ENCODE data around the gene KRT3. TPM values are rescaled to one million over a fixed set of nuclear protein-coding genes. Genes with fewer than 3 reads are reported as not detected.

The KRT3 gene
- total RNA-seq, 1 experiment from 2014 or later, result not detected

DNA sequence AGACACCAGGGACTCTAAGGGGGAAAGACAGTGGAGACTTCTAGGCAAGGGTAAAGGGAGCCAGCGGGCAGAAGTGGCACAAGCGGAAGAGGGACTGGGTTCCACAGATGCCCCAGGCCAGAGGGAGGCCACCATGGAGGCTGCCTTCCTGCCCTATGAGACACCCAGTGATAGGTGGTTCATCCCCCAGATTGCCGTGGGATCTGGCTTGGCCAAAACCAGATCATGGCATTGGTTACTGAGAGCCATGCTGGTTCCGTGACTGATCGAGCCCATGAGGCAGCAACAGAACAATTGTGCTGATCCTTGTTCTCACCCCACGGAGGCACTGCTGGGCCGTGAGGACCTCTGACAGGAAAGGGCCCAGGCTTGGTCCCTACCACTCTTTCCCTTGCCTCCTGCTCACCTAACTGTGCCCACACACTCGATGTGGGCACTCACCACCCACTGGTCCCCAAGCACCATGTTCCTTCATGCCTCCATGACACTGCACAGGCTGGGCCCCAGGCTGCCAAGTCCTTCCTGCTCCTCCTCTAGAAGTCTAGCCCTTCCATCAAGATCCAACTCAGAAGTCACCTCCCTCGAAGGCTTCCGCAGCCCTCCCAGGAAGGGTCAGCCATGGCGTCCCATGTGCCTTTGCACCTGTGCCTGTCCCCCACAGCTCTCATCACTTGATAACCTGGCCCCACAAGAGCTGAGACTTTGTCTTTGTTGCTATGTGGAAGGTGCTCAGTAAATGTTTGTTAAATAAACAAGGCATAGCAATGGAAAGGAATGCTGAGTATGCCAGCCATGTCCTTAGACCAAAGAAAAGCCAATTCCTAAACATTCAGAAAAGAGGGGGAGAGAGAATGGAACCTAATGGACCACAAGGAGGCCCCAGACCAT lies 30.9 kb upstream of the KRT3 start:
- intact Hi-C loops (cut with micrococcal nuclease), result no loop called here
- H3K27me3 ChIP-seq (ENCODE audit: insufficient read depth, low read length), result no peaks in the 10 kb centered on the region
- TF ChIP-seq RAD21 (IDR thresholded peaks at IDR 0.05; ENCODE audit: low read depth) (no peak), ELF1 (IDR thresholded peaks at IDR 0.05; ENCODE audit: borderline replicate concordance, low read depth) (no peak), ZNF274 (IDR thresholded peaks at IDR 0.05; ENCODE audit: low read depth, low read length) (no peak), CTCF (IDR thresholded peaks at IDR 0.05 in 2 of 3, conservative IDR thresholded peaks at IDR 0.05 in 1 of 3; ENCODE audit: borderline replicate concordance in 1 of 3, insufficient read depth in 1 of 3, low read depth in 2 of 3, low read length in 2 of 3) (no peak), POLR2A (IDR thresholded peaks at IDR 0.05; ENCODE audit: borderline replicate concordance, extremely low read depth, insufficient read depth, insufficient read length) (no peak), EZH2 (IDR thresholded peaks at IDR 0.05) (no peak), JUND (IDR thresholded peaks at IDR 0.05) (no peak), TCF7L2 (IDR thresholded peaks at IDR 0.05; ENCODE audit: borderline replicate concordance, extremely low read depth, insufficient read depth, insufficient read length) (no peak), YY1 (IDR thresholded peaks at IDR 0.05; ENCODE audit: extremely low read depth, insufficient replicate concordance, low read depth, low read length) (no peak), ZBTB33 (IDR thresholded peaks at IDR 0.05; ENCODE audit: extremely low read depth, insufficient replicate concordance, low read length) (no peak), SRF (IDR thresholded peaks at IDR 0.05; ENCODE audit: low read depth) (no peak), SIN3A (IDR thresholded peaks at IDR 0.05; ENCODE audit: low read depth) (no peak), EGR1 (IDR thresholded peaks at IDR 0.05; ENCODE audit: low read depth) (no peak), EZH2phosphoT487 (IDR thresholded peaks at IDR 0.05; ENCODE audit: borderline replicate concordance) (no peak), CBX3 (IDR thresholded peaks at IDR 0.05; ENCODE audit: low read depth) (no peak), FOSL1 (IDR thresholded peaks at IDR 0.05; ENCODE audit: low read depth) (no peak)
- TF ChIP-seq, protein P1, sequence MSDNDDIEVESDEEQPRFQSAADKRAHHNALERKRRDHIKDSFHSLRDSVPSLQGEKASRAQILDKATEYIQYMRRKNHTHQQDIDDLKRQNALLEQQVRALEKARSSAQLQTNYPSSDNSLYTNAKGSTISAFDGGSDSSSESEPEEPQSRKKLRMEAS (IDR thresholded peaks at IDR 0.05), result no peak
- peaks cover 0 to 8% of the 10 kb centered on the region in 2 experiments; a peak in 2 of 4 replicates for H3K4me1 ChIP-seq (ENCODE audit: control insufficient read depth in 1 of 2, insufficient read depth in 2 of 2, low read length in 2 of 2)
- ATAC-seq (no peak), DNase-seq (ENCODE audit: low read depth, low spot score) (no peak)
- no TSS peak for BruUV-seq (replicated peaks)
- CTCF ChIA-PET, result no interaction called here
- POLR2A ChIA-PET, result no interaction called here
- H3K9me3 ChIP-seq (ENCODE audit: control insufficient read depth in 1 of 2, insufficient read depth in 1 of 2, low read depth in 1 of 2, low read length in 2 of 2), result no peaks in the 10 kb centered on the region
- H3K27ac ChIP-seq (ENCODE audit: low read depth, low read length), result no peak overlapping the region
- no peak overlapping the region for H2AFZ ChIP-seq (ENCODE audit: low read depth, low read length, poor library complexity, severe bottlenecking)
- H3K4me3 ChIP-seq (replicated peaks in 1 of 2; ENCODE audit: low read depth in 1 of 2, low read length in 2 of 2), result no peak overlapping the region
- H3K9ac ChIP-seq (ENCODE audit: low read length), result no peak overlapping the region
- H3K36me3 ChIP-seq (ENCODE audit: control insufficient read depth in 1 of 2, insufficient read depth in 2 of 2, low read length in 2 of 2), result no peaks in the 10 kb centered on the region
- RAD21 ChIA-PET (ENCODE audit: low non-redundant PET in 1 of 2, low total read pairs in 2 of 2, uncharacterized antibody in 2 of 2, unreplicated experiment in 2 of 2), result no interaction called here
- no peaks in the 10 kb centered on the region for H4K20me1 ChIP-seq (ENCODE audit: insufficient read depth)
- no peak overlapping the region for H3K4me2 ChIP-seq (ENCODE audit: low read length)
- H3K79me2 ChIP-seq (ENCODE audit: insufficient read depth, low read length), result no peaks in the 10 kb centered on the region
- no peaks in the 10 kb centered on the region for H3K9me2 ChIP-seq (ENCODE audit: insufficient read depth)

Data from HCT116 (cell line).